A549 (cell line): ENCODE measurements around the gene PRDM12. TPM values are rescaled to one million over a fixed set of nuclear protein-coding genes. Genes with fewer than 3 reads are reported as not detected.

Source experiments
- ATAC-seq, 2 experiments: fragments of 200-7000 bp in 1 of 2; fragments of >200 bp in 1 of 2; cut with Nextera tagmentation in 1 of 2; cut with Tn5 transposase in 1 of 2; 3 replicates each; pipeline versions ENCODE4 v1.8.0 to v1.9.1; 2018 to 2020; ENCODE audit warnings: mild to moderate bottlenecking in 1 of 2, moderate library complexity in 1 of 2
- CTCF ChIA-PET: fragments of 300-600 bp; sonication (Branson Sonifier 250); formaldehyde crosslinking; extraction: SDS; loops from one replicate; lab custom pipeline; 2021; ENCODE audit warnings: antibody characterized with exemption, inconsistent platforms; lab: Yijun Ruan, JAX
- POLR2A ChIA-PET: fragments of 350-600 bp; formaldehyde crosslinking; extraction: SDS; loops from one replicate; lab custom pipeline; 2021; ENCODE audit warnings: antibody characterized with exemption, inconsistent platforms; lab: Yijun Ruan, JAX
- DNase-seq, 2 experiments: peaks; one replicate each; pipeline versions ENCODE4 v3.0.0 to v3.0.0-alpha.2; 2011 to 2016; ENCODE audit warnings: low read depth in 1 of 2, low spot score in 1 of 2
- FAIRE-seq: peaks from 2 replicates; lab custom pipeline; 2011; peaks lifted over from hg19 to GRCh38; lab: Jason Lieb, UNC
- H3K27ac ChIP-seq, 2 experiments: fragments of >200 bp; sonication (Bioruptor Twin); formaldehyde crosslinking; 3 replicates each; pipeline ENCODE4 v1.5.1; 2016 to 2017
- H3K4me1 ChIP-seq: fragments of >200 bp; sonication (Bioruptor Twin); formaldehyde crosslinking; 3 replicates; pipeline ENCODE4 v1.6.1; 2016
- H3K4me2 ChIP-seq: fragments of >200 bp; sonication (Bioruptor Twin); formaldehyde crosslinking; 3 replicates; pipeline ENCODE4 v1.6.1; 2016
- H3K4me3 ChIP-seq: fragments of >200 bp; sonication (Bioruptor Twin); formaldehyde crosslinking; 3 replicates; pipeline ENCODE4 v1.5.1; 2016
- H3K9me3 ChIP-seq: fragments of >200 bp; sonication (Bioruptor Twin); formaldehyde crosslinking; 3 replicates; pipeline ENCODE4 v1.6.1; 2016
- BCL3 ChIP-seq: fragments of >200 bp; sonication (Bioruptor Twin); formaldehyde crosslinking; IDR thresholded peaks from 3 replicates; pipeline ENCODE4 v1.6.1; 2016
- BHLHE40 ChIP-seq: IDR thresholded peaks from 2 replicates; pipeline ENCODE4 v1.6.1; 2012; ENCODE audit warnings: low read depth, low read length, inconsistent platforms
- CBX2 ChIP-seq: fragments of 200-600 bp; sonication (generic); IDR thresholded peaks from 2 replicates; pipeline ENCODE4 v1.6.1; 2016; ENCODE audit warnings: low read depth, mild to moderate bottlenecking, borderline replicate concordance
- CHD2 ChIP-seq: fragments of 150-350 bp; IDR thresholded peaks from 2 replicates; pipeline ENCODE4 v1.6.1; 2014; ENCODE audit warnings: low read length; ENCODE audit not compliant: partially characterized antibody
- EHMT2 ChIP-seq: fragments of 200-600 bp; sonication (generic); IDR thresholded peaks from 2 replicates; pipeline ENCODE4 v1.6.1; 2016; ENCODE audit warnings: antibody characterized with exemption, low read depth, mild to moderate bottlenecking, moderate library complexity
- EP300 ChIP-seq, 2 experiments: fragments of >200 bp; sonication (Bioruptor Twin); formaldehyde crosslinking; IDR thresholded peaks; 2 replicates in 1 of 2; 3 replicates in 1 of 2; pipeline ENCODE4 v1.6.1; 2016 to 2017
- FOXS1 ChIP-seq: fragments of 250-450 bp; sonication (Bioruptor Pico); IDR thresholded peaks from 2 replicates; pipeline ENCODE4 v1.5.0; 2020; ENCODE audit warnings: mild to moderate bottlenecking, moderate library complexity
- HEYL ChIP-seq: fragments of 250-450 bp; sonication (Bioruptor Pico); IDR thresholded peaks from 2 replicates; pipeline ENCODE4 v1.8.0; 2021; ENCODE audit warnings: mild to moderate bottlenecking, moderate library complexity
- KDM1A ChIP-seq: fragments of 200-600 bp; sonication (generic); IDR thresholded peaks from 2 replicates; pipeline ENCODE4 v1.6.1; 2016; ENCODE audit warnings: low read depth, mild to moderate bottlenecking
- KDM5A ChIP-seq: fragments of 200-600 bp; sonication (generic); IDR thresholded peaks from 2 replicates; pipeline ENCODE4 v1.6.1; 2016; ENCODE audit warnings: antibody characterized with exemption, mild to moderate bottlenecking
- MAZ ChIP-seq: fragments of 150-350 bp; IDR thresholded peaks from 2 replicates; pipeline ENCODE4 v1.6.1; 2014; ENCODE audit warnings: antibody characterized with exemption, low read depth, low read length, borderline replicate concordance
- MYC ChIP-seq: IDR thresholded peaks from 2 replicates; pipeline ENCODE4 v1.6.1; 2012; ENCODE audit warnings: mild to moderate bottlenecking, inconsistent platforms, low read length, improper control_type of control experiment, borderline replicate concordance
- PHF8 ChIP-seq: fragments of 200-600 bp; sonication (generic); IDR thresholded peaks from 2 replicates; pipeline ENCODE4 v1.6.1; 2016; ENCODE audit warnings: low read depth, mild to moderate bottlenecking, antibody characterized with exemption, moderate library complexity, borderline replicate concordance
- RCOR1 ChIP-seq: fragments of 150-350 bp; IDR thresholded peaks from 2 replicates; pipeline ENCODE4 v1.6.1; 2014; ENCODE audit warnings: antibody characterized with exemption, low read length, low read depth
- REST ChIP-seq: fragments of 200-600 bp; sonication (generic); IDR thresholded peaks from 2 replicates; pipeline ENCODE4 v1.6.1; 2016; ENCODE audit warnings: antibody characterized with exemption, mild to moderate bottlenecking, moderate library complexity
- SMC3 ChIP-seq: fragments of >200 bp; sonication (Bioruptor Twin); formaldehyde crosslinking; IDR thresholded peaks from 3 replicates; pipeline ENCODE4 v1.6.1; 2018; ENCODE audit warnings: inconsistent platforms
- TFCP2L1 ChIP-seq: fragments of 250-450 bp; sonication (Bioruptor Pico); IDR thresholded peaks from 2 replicates; pipeline ENCODE4 v1.5.0; 2021; ENCODE audit warnings: mild to moderate bottlenecking
- ZC3H11A ChIP-seq: fragments of 450-650 bp; IDR thresholded peaks from 2 replicates; pipeline ENCODE4 v1.6.1; 2014; ENCODE audit warnings: antibody characterized with exemption, mild to moderate bottlenecking
- WGBS: methylation state at CpG from one replicate; pipeline ENCODE4 v1.1.6; 2017; ENCODE audit errors: missing lambda C conversion rate; 5-methylcytosine and 5-hydroxymethylcytosine counted together
- polyA plus RNA-seq, 4 experiments: library from polyadenylated mRNA; depleted of rRNA in 3 of 4; stranded (reverse); fragments of >200 nt; fragmentation: RNase III in 1 of 4; extraction: RNeasy Plus Mini Kit Qiagen cat#74134 plus additional on column Dnase treatment in 1 of 4; gene quantifications; 2 replicates in 3 of 4; 3 replicates in 1 of 4; pipeline ENCODE4 v1.2.3, GENCODE V29; 2011 to 2017
- TF ChIP-seq, protein P1 (sequence below): fragments of 250-450 bp; sonication (Bioruptor Pico); IDR thresholded peaks from 2 replicates; pipeline ENCODE4 v1.5.0; 2020; ENCODE audit warnings: low read depth, mild to moderate bottlenecking, moderate library complexity

The PRDM12 gene
- polyA plus RNA-seq, 2 of the 4 experiments (the other 2 are of a cell fraction): 0.09 to 0.17 TPM

- CTCF ChIA-PET: interaction anchor here (0.6 to 2.3 kb wide), 6 partner anchors 11 to 270 kb away, joined by 3 to 6 read pairs (median 4); no protein-coding TSS in a partner anchor
- FAIRE-seq: no peak
Measured at GRCh38 chr9:130651221-130651620, 13.2 kb upstream of the PRDM12 start.

GRCh38 chr9:130651752-130652151, 12.6 kb upstream of the PRDM12 start:
- no peak for DNase-seq
- 82% methylated on average over 18 of the region's 18 CpGs for WGBS
- no peak for ATAC-seq
- CTCF ChIA-PET: interaction anchor here (1.1 to 3.4 kb wide), 5 partner anchors 11 to 191 kb away, joined by 3 to 18 read pairs (median 6); no protein-coding TSS in a partner anchor
- H3K4me3 ChIP-seq: no peak overlapping the region
- no peak overlapping the region for H3K4me2 ChIP-seq
- no peak for FAIRE-seq
- POLR2A ChIA-PET: no interaction called here
- peaks cover 2% of the 10 kb centered on the region; the same call in 1 of the 3 replicates for H3K9me3 ChIP-seq
- TF ChIP-seq SMC3: no peak
- no peak for TF ChIP-seq TFCP2L1
- TF ChIP-seq BCL3: no peak
- TF ChIP-seq RCOR1: no peak
- TF ChIP-seq KDM1A: no peak
- no peak for TF ChIP-seq PHF8
- no peak for TF ChIP-seq EP300 (IDR thresholded peaks at IDR 0.05)
- TF ChIP-seq REST: no peak
- TF ChIP-seq MAZ: no peak
- TF ChIP-seq KDM5A: no peak
- no peak overlapping the region for H3K27ac ChIP-seq
- H3K4me1 ChIP-seq: no peaks in the 10 kb centered on the region

More at GRCh38 chr9:130651221-130651620, 13.2 kb upstream of the PRDM12 start:
- POLR2A ChIA-PET: no interaction called here
- H3K9me3 ChIP-seq: peaks cover 2% of the 10 kb centered on the region; the same call in 1 of the 3 replicates
- DNase-seq: no peak
- no peak overlapping the region for H3K27ac ChIP-seq
- H3K4me2 ChIP-seq: no peak overlapping the region
- WGBS: 64% methylated on average over 13 of the region's 15 CpGs
- H3K4me1 ChIP-seq: no peaks in the 10 kb centered on the region
- no peak for TF ChIP-seq FOXS1 (CRISPR knock-in tag)
- H3K4me3 ChIP-seq: no peak overlapping the region
- no peak for ATAC-seq

GRCh38 chr9:130654879-130655278, 9.5 kb upstream of the PRDM12 start:
- DNase-seq: no peak
- no peak for ATAC-seq
- Histone ChIP-seq H3K4me1 (peaks cover 2% of the 10 kb centered on the region; the same call in 2 of the 3 replicates), H3K9me3 (no peaks in the 10 kb centered on the region), H3K4me3 (no peak overlapping the region)
- CTCF ChIA-PET: interaction anchor here (1.2 to 3.4 kb wide), 2 partner anchors 27 to 29 kb away, joined by 3 to 18 read pairs; no protein-coding TSS in a partner anchor
- TF ChIP-seq EHMT2: no peak
- TF ChIP-seq, protein P1, sequence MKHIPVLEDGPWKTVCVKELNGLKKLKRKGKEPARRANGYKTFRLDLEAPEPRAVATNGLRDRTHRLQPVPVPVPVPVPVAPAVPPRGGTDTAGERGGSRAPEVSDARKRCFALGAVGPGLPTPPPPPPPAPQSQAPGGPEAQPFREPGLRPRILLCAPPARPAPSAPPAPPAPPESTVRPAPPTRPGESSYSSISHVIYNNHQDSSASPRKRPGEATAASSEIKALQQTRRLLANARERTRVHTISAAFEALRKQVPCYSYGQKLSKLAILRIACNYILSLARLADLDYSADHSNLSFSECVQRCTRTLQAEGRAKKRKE (CRISPR knock-in tag): no peak
- no peak for TF ChIP-seq CHD2
- no peak for TF ChIP-seq HEYL (CRISPR knock-in tag)
- no peak for TF ChIP-seq MYC
- TF ChIP-seq BHLHE40: no peak
- TF ChIP-seq CBX2: no peak
- TF ChIP-seq ZC3H11A: no peak
- TF ChIP-seq, all 56 proteins: peak for 0
- 40% methylated on average over 6 of the region's 6 CpGs for WGBS
- H3K27ac ChIP-seq: no peak overlapping the region
- FAIRE-seq: no peak
- H3K4me2 ChIP-seq: no peak overlapping the region
- POLR2A ChIA-PET: no interaction called here
